ENCODE data around the gene SNRNP200.
A peak's percentile ranks its signal among the peaks of the same experiment; 100 is the strongest.

SNRNP200 gene

DNA sequence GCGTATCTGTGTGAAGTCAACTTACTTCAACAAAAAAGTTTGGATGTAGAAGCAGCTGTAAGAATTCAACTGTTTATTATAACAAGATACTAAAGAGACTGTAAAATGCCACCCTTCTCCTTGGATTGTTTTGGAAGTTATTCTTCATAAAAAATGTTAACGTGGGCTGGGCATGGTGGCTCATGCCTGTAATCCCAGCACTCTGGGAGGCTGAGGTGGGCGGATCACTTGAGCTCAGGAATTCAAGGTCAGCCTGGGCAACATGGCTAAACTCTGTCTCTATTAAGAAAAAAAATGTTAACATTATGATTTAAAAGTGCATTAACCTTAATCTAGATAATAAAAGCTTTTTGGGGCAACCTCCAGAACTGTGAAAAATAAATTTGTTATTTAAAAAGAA, 31.6 kb downstream of the SNRNP200 start:
- Histone ChIP-seq H3K18ac (ENCODE audit: low read length) (no peak overlapping the region), H3K4me3 (ENCODE audit: low read length) (no peak overlapping the region), H4K8ac (ENCODE audit: low read depth, low read length) (no peak overlapping the region), H3K4ac (ENCODE audit: low read depth, low read length) (no peak overlapping the region), H3K23ac (ENCODE audit: low read length) (no peak overlapping the region), H2BK5ac (ENCODE audit: low read length) (no peak overlapping the region), H2BK15ac (replicated peaks; ENCODE audit: low read depth) (no peak overlapping the region), H3K27ac (ENCODE audit: low read depth, low read length) (no peak overlapping the region), H2BK120ac (ENCODE audit: low read depth, low read length) (no peak overlapping the region), H3K56ac (ENCODE audit: low read length) (no peak overlapping the region), H3K4me2 (ENCODE audit: low read length) (no peak overlapping the region), H3K79me1 (ENCODE audit: low read length) (no peaks in the 10 kb centered on the region), H3K27me3 (ENCODE audit: insufficient read depth, low read length, poor library complexity) (no peaks in the 10 kb centered on the region), H4K5ac (ENCODE audit: low read length) (no peak overlapping the region), H2AK5ac (ENCODE audit: low read length) (no peak overlapping the region), H3K9ac (ENCODE audit: low read length) (no peak overlapping the region), H3K79me2 (ENCODE audit: control insufficient read depth, insufficient read depth, low read length) (no peaks in the 10 kb centered on the region), H3K4me1 (ENCODE audit: control insufficient read depth, low read depth, low read length) (no peaks in the 10 kb centered on the region), H3K36me3 (ENCODE audit: control insufficient read depth, insufficient read depth, low read length) (peaks cover 30% of the 10 kb centered on the region)
- no CpG with 5 or more reads among the region's 3 CpGs for WGBS (ENCODE audit: extremely low coverage, insufficient coverage, low lambda C conversion rate)
- DNase-seq: no peak

DNA sequence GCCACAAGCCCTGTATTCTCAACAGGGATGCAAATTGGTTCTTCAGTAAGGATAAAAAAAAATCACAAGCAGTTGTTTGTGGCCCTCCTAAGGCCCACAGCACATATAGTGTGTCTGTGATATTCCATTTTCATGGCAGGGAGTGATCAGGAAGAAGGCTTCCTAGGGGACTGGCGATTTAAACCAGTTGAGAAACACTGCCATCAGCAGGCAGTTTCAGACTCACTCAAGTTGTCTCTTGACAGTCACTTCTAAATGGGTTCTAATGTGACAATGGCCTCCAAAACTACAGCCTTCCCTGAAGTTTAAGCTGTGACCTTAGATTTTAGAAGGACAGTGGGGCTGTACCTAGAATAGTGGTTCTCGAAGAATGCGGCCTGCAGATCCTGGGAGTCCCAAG, 33.4 kb downstream of the SNRNP200 start:
- H3K23ac ChIP-seq (ENCODE audit: low read length): no peak overlapping the region
- no peak overlapping the region for H2BK5ac ChIP-seq (ENCODE audit: low read length)
- H3K27ac ChIP-seq (ENCODE audit: low read depth, low read length): no peak overlapping the region
- H2BK15ac ChIP-seq (replicated peaks; ENCODE audit: low read depth): no peak overlapping the region
- no peak overlapping the region for H2BK120ac ChIP-seq (ENCODE audit: low read depth, low read length)
- no peak overlapping the region for H4K5ac ChIP-seq (ENCODE audit: low read length)
- no peak overlapping the region for H3K9ac ChIP-seq (ENCODE audit: low read length)
- H2AK5ac ChIP-seq (ENCODE audit: low read length): no peak overlapping the region
- no peak overlapping the region for H4K8ac ChIP-seq (ENCODE audit: low read depth, low read length)
- peaks cover 7% of the 10 kb centered on the region for H3K79me1 ChIP-seq (ENCODE audit: low read length)
- H3K18ac ChIP-seq (ENCODE audit: low read length): no peak overlapping the region
- no peak overlapping the region for H3K4me2 ChIP-seq (ENCODE audit: low read length)
- peaks cover 22% of the 10 kb centered on the region for H3K36me3 ChIP-seq (ENCODE audit: control insufficient read depth, insufficient read depth, low read length)
- H3K79me2 ChIP-seq (ENCODE audit: control insufficient read depth, insufficient read depth, low read length): peaks cover 7% of the 10 kb centered on the region
- no peak overlapping the region for H3K4me3 ChIP-seq (ENCODE audit: low read length)
- H3K27me3 ChIP-seq (ENCODE audit: insufficient read depth, low read length, poor library complexity): no peaks in the 10 kb centered on the region
- no CpG with 5 or more reads among the region's 3 CpGs for WGBS (ENCODE audit: extremely low coverage, insufficient coverage, low lambda C conversion rate)
- no peaks in the 10 kb centered on the region for H3K4me1 ChIP-seq (ENCODE audit: control insufficient read depth, low read depth, low read length)
- no peak overlapping the region for H3K56ac ChIP-seq (ENCODE audit: low read length)
- H3K4ac ChIP-seq (ENCODE audit: low read depth, low read length): no peak overlapping the region
- DNase-seq: no peak

DNA sequence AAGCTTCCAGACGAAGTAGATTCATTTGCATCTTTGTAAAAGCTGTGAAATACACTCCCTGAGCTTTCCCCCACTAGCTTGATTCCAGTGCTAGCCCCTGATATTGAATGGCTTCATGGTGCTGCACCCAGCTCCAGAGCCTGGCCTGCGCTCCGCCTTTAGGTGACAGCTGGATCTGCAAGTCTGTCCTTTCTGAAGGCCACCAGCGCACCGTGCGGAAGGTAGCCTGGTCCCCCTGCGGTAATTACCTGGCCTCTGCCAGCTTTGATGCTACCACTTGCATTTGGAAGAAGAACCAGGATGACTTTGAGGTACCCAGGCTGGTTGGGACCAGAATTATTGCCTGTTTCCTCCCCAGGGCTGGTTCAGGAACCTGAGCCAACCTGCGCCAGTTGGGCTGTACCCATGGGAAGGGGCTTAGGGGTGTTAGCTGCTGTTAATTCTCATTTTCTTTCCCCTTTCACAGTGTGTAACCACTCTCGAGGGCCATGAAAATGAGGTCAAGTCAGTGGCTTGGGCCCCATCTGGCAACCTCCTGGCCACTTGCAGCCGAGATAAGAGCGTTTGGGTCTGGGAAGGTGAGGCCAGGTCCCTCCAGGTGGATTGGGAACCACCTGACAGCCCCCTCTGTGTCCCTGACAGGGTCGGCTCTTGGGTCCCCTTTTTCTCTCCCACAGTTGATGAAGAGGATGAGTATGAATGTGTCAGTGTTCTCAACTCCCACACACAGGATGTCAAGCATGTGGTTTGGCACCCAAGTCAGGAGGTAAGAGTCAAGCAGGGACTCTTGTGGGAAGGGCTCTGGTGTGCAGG, 38.0 kb downstream of the SNRNP200 start:
- WGBS (ENCODE audit: extremely low coverage, insufficient coverage, low lambda C conversion rate): no CpG with 5 or more reads among the region's 12 CpGs
- H3K79me2 ChIP-seq (ENCODE audit: control insufficient read depth, insufficient read depth, low read length): peaks cover 24% of the 10 kb centered on the region
- no peak overlapping the region for H2BK5ac ChIP-seq (ENCODE audit: low read length)
- H3K27ac ChIP-seq (ENCODE audit: low read depth, low read length): no peak overlapping the region
- H3K27me3 ChIP-seq (ENCODE audit: insufficient read depth, low read length, poor library complexity): no peaks in the 10 kb centered on the region
- no peak overlapping the region for H3K56ac ChIP-seq (ENCODE audit: low read length)
- no peak overlapping the region for H2AK5ac ChIP-seq (ENCODE audit: low read length)
- no peak overlapping the region for H2BK120ac ChIP-seq (ENCODE audit: low read depth, low read length)
- no peak overlapping the region for H3K9ac ChIP-seq (ENCODE audit: low read length)
- H4K8ac ChIP-seq (ENCODE audit: low read depth, low read length): no peak overlapping the region
- no peak overlapping the region for H3K4ac ChIP-seq (ENCODE audit: low read depth, low read length)
- no peak overlapping the region for H3K23ac ChIP-seq (ENCODE audit: low read length)
- no peak overlapping the region for H4K5ac ChIP-seq (ENCODE audit: low read length)
- no peak overlapping the region for H3K4me3 ChIP-seq (ENCODE audit: low read length)
- H3K36me3 ChIP-seq (ENCODE audit: control insufficient read depth, insufficient read depth, low read length): peaks cover 12% of the 10 kb centered on the region
- no peak overlapping the region for H2BK15ac ChIP-seq (replicated peaks; ENCODE audit: low read depth)
- peaks cover 16% of the 10 kb centered on the region for H3K79me1 ChIP-seq (ENCODE audit: low read length)
- peaks cover 5% of the 10 kb centered on the region for H3K4me1 ChIP-seq (ENCODE audit: control insufficient read depth, low read depth, low read length)
- no peak overlapping the region for H3K4me2 ChIP-seq (ENCODE audit: low read length)
- peak; percentile 70 for DNase-seq
- no peak overlapping the region for H3K18ac ChIP-seq (ENCODE audit: low read length)

DNA sequence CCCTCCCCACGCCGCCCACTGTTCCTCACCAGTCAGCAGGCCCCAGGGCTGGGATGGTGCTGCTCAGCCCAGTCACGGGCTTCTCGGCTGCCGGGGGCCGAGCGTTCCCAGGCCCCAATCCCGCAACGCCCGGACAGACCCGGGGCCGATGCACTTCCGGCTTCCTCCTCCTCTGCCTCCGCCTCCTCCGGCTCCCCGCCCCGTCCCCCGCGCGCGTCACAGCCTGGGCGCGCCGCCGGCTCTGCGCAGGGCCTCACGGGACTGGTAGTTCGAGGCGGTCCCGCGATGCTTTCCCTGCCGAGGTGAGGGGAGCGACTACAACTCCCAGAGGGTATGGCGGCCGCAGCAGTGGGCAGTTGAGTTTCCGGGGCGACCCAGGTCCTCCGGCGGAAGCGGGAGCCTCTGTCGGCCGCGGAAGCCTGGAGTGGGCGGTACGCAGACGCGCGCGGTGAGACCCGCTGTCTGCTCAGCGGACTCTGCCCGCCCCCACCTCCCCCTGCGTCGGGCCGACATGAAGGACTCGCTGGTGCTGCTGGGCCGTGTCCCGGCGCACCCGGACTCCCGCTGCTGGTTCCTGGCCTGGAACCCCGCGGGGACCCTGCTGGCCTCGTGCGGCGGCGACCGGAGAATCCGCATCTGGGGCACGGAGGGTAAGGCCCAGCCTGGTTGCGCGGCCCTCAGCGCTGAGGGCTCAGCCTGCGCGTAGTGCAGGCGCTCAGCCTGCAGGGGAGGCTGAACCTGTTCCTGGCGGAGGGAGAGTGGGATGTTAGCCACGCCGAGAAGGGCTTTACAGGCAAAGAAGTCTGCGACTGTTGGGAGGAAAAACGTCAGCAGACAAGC, 39.3 kb downstream of the SNRNP200 start, which contains the start of the genes CIAO1 and TMEM127:
Gene CIAO1 (plus strand): TSS at position 386 of the 840 bp plus-strand sequence. CDS start 126 bp downstream, at position 512.
Gene TMEM127 (minus strand): TSS at position 158 of the 840 bp plus-strand sequence. CDS start 616 bp downstream, outside the sequence.
- no CpG with 5 or more reads among the region's 81 CpGs for WGBS (ENCODE audit: extremely low coverage, insufficient coverage, low lambda C conversion rate)
- Histone ChIP-seq H2BK15ac (replicated peaks; ENCODE audit: low read depth) (no peak within 1 kb of the TSS), H3K36me3 (ENCODE audit: control insufficient read depth, insufficient read depth, low read length) (peaks cover 10% of the 10 kb centered on the region)

DNA sequence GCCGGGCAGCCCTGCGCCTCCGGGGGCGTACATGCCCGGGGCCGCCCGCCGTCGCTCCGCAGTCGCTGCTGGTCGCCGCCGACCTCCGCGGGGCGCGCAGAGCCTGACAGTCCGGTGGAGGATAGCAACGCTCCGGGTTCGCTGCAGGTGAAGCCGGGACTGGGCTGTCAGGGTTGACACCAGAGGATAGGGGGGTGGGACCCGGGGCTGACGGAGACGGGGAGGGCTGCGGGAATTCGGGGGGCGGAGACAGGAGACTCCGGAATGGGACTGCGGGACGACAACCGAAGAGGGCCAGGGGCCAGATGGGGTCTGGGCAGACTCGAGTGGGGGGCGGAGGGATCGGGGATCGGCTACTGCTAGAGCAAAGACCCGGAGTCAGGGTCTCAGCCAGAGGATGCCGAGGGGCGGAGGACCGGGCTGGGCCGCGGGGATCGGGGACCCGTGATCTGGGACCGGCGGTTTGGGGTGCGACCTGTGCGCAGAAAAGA, 40.0 kb downstream of the SNRNP200 start:
- H3K4me2 ChIP-seq (ENCODE audit: low read length): peak overlapping the region; percentile 83
- no peak overlapping the region for H2BK5ac ChIP-seq (ENCODE audit: low read length)
- H3K36me3 ChIP-seq (ENCODE audit: control insufficient read depth, insufficient read depth, low read length): peaks cover 8% of the 10 kb centered on the region
- no peak for DNase-seq
- no peak overlapping the region for H2BK15ac ChIP-seq (replicated peaks; ENCODE audit: low read depth)
- no peak overlapping the region for H3K18ac ChIP-seq (ENCODE audit: low read length)
- peak overlapping the region; percentile 94 for H3K4me3 ChIP-seq (ENCODE audit: low read length)
- no peak overlapping the region for H2AK5ac ChIP-seq (ENCODE audit: low read length)
- peak overlapping the region; percentile 86 for H3K9ac ChIP-seq (ENCODE audit: low read length)
- no peak overlapping the region for H4K8ac ChIP-seq (ENCODE audit: low read depth, low read length)
- no peak overlapping the region for H2BK120ac ChIP-seq (ENCODE audit: low read depth, low read length)
- H3K23ac ChIP-seq (ENCODE audit: low read length): peak overlapping the region; percentile 30
- peaks cover 5% of the 10 kb centered on the region for H3K4me1 ChIP-seq (ENCODE audit: control insufficient read depth, low read depth, low read length)
- H3K79me1 ChIP-seq (ENCODE audit: low read length): peaks cover 18% of the 10 kb centered on the region
- no CpG with 5 or more reads among the region's 49 CpGs for WGBS (ENCODE audit: extremely low coverage, insufficient coverage, low lambda C conversion rate)
- H3K27ac ChIP-seq (ENCODE audit: low read depth, low read length): no peak overlapping the region
- H4K5ac ChIP-seq (ENCODE audit: low read length): no peak overlapping the region
- no peak overlapping the region for H3K4ac ChIP-seq (ENCODE audit: low read depth, low read length)
- H3K79me2 ChIP-seq (ENCODE audit: control insufficient read depth, insufficient read depth, low read length): peaks cover 24% of the 10 kb centered on the region
- no peaks in the 10 kb centered on the region for H3K27me3 ChIP-seq (ENCODE audit: insufficient read depth, low read length, poor library complexity)
- H3K56ac ChIP-seq (ENCODE audit: low read length): peak overlapping the region; percentile 96

More for the DNA sequence above, 39.3 kb downstream of the SNRNP200 start, which contains the start of the genes CIAO1 and TMEM127:
- H3K56ac ChIP-seq (ENCODE audit: low read length): peak within 1 kb of the TSS; percentile 96
- H3K79me2 ChIP-seq (ENCODE audit: control insufficient read depth, insufficient read depth, low read length): peaks cover 24% of the 10 kb centered on the region
- no peak within 1 kb of the TSS for H2BK5ac ChIP-seq (ENCODE audit: low read length)
- H3K9ac ChIP-seq (ENCODE audit: low read length): peak within 1 kb of the TSS; percentile 86
- no peak within 1 kb of the TSS for H3K4ac ChIP-seq (ENCODE audit: low read depth, low read length)
- DNase-seq: peak; percentile 99
- peak within 1 kb of the TSS; percentile 94 for H3K4me3 ChIP-seq (ENCODE audit: low read length)
- H4K8ac ChIP-seq (ENCODE audit: low read depth, low read length): peak within 1 kb of the TSS; percentile 31
- H3K4me1 ChIP-seq (ENCODE audit: control insufficient read depth, low read depth, low read length): peaks cover 5% of the 10 kb centered on the region
- peak within 1 kb of the TSS; percentile 53 for H3K27ac ChIP-seq (ENCODE audit: low read depth, low read length)
- H3K4me2 ChIP-seq (ENCODE audit: low read length): peak within 1 kb of the TSS; percentile 97
- H4K5ac ChIP-seq (ENCODE audit: low read length): no peak within 1 kb of the TSS
- peak within 1 kb of the TSS; percentile 30 for H3K23ac ChIP-seq (ENCODE audit: low read length)
- H3K79me1 ChIP-seq (ENCODE audit: low read length): peaks cover 18% of the 10 kb centered on the region
- no peaks in the 10 kb centered on the region for H3K27me3 ChIP-seq (ENCODE audit: insufficient read depth, low read length, poor library complexity)
- no peak within 1 kb of the TSS for H2BK120ac ChIP-seq (ENCODE audit: low read depth, low read length)
- no peak within 1 kb of the TSS for H3K18ac ChIP-seq (ENCODE audit: low read length)
- H2AK5ac ChIP-seq (ENCODE audit: low read length): peak within 1 kb of the TSS; percentile 83

All from mesendoderm (in vitro differentiated cells).